H7 (cell line): ENCODE measurements around the gene CDK15. TPM values are rescaled to one million over a fixed set of nuclear protein-coding genes. Genes with fewer than 3 reads are reported as not detected.

Experiments used
- DNase-seq: peaks from one replicate; pipeline ENCODE4 v3.0.0; 2012
- H3K27me3 ChIP-seq: 2 replicates; pipeline ENCODE4 v1.6.0; 2011; ENCODE audit warnings: mild to moderate bottlenecking, low read length; ENCODE audit not compliant: control insufficient read depth, insufficient read depth
- H3K36me3 ChIP-seq: replicated peaks from 2 replicates; pipeline ENCODE4 v1.5.1; 2011; ENCODE audit warnings: low read length; ENCODE audit not compliant: control insufficient read depth, insufficient read depth
- H3K4me3 ChIP-seq: 2 replicates; pipeline ENCODE4 v1.5.1; 2011; ENCODE audit warnings: low read depth, mild to moderate bottlenecking, control low read depth, low read length, moderate library complexity; ENCODE audit not compliant: insufficient read depth
- total RNA-seq: library from RNA; depleted of rRNA; stranded (reverse); fragments of >200 nt; shearing (Covaris generic); gene quantifications from 2 replicates; pipeline ENCODE4 v1.2.3, GENCODE V29; 2014; rRNA removed

Gene CDK15
- total RNA-seq, 1 experiment from 2014 or later, result not detected

DNA sequence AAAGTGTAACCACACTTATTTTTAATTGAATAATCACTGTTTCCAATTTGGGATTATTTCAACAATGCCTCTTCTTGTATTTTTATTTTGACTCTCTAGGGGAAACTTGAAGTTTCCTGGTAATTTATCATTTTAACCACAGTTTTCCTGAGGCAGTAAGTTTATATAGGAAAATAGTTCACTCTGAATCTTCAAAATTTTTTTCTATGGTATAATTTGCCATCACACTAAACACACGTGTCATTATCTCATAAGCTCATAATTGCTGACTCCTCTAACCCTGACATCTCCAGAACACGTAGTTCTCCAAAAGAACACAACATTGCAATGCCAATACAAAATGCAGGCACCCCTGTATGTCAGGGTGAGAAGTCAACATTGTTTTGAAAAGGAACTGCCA, 125.1 kb downstream of the CDK15 start:
- Histone ChIP-seq H3K36me3 (no peaks in the 10 kb centered on the region), H3K4me3 (no peak overlapping the region), H3K27me3 (no peaks in the 10 kb centered on the region)
- DNase-seq, result no peak

DNA sequence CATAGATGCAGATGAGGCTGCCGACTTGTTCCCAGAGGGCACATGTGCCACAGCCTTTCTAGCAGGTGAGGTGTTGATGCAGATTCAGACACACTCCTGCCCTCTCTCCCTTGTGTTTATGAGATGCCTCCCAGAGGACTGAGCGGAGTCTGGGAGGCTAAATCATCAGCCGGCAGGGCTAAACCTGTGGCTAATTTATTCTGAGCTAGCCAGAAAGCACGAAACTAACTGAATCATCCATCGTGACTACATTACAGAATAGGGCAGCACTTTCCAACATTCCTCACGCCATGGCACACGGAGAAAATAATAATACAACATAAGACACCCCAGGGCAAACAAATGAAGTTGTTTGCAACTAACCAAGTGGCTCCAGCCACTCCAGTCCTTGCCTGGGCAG, 125.6 kb downstream of the CDK15 start:
- H3K36me3 ChIP-seq, result no peaks in the 10 kb centered on the region
- no peak overlapping the region for H3K4me3 ChIP-seq
- DNase-seq, result no peak
- no peaks in the 10 kb centered on the region for H3K27me3 ChIP-seq

DNA sequence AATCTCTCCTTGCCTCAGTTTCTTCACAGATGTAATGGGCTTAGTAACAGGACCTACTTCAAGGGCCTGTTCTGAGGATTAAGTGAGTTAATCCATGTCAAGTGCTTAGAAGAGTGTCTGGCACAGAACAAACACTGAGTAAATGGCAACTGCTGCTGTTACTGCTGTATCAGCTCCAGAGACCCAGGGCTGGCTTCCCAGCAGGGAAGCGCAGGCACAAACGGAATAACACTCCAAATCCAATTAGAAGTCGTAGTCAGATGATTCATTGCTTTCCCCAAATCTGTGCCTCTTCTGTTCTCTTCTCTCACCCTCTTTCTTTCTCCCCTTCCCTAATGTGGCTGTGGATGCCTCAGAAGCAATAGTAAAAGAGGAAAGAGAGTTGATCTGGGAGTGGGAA, 126.2 kb downstream of the CDK15 start:
- DNase-seq, result no peak
- Histone ChIP-seq H3K4me3 (no peak overlapping the region), H3K27me3 (no peaks in the 10 kb centered on the region), H3K36me3 (no peaks in the 10 kb centered on the region)

DNA sequence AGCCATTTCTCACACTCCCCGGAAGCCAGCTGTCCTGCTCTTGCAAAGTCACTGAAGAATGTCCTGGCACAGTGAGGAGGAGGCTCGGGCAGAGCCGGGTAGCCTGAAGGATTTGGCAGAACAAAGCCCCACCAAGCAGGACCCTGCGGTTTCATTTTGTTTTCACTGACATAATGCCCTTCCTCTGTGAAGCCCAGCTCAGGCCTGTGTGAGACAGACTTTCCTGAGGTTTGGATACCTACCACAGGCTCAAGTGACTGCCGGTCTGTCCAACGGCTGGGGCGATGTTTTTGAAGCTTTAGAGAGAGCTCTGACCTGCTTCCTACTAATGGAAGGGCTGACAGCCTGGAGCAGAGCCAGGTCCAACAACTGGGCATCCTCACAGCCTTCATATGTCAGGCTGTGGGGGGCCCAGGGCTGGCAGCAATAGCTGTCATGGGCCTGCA, 127.5 kb downstream of the CDK15 start:
- no peak for DNase-seq
- no peaks in the 10 kb centered on the region for H3K27me3 ChIP-seq
- no peak overlapping the region for H3K4me3 ChIP-seq
- H3K36me3 ChIP-seq, result no peaks in the 10 kb centered on the region

DNA sequence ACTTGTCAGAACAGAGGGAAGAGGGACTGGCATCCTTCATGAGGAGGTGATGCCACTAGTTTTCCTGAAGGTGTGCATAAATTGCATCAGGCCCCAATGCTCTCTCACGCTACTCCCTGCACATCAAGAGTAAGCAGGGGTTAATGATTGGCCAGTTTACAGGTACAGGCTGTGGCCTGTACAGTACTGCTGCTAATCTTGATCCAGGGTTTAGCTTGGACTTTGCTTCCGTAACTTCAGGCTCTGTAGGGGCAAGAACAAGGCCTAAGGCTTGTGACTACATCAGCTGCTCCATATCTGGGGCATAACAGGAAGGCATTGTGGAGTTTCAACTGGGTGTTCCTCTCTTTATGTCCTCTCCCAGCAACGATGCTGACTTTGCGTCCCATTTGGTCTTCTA, 130.5 kb downstream of the CDK15 start:
- Histone ChIP-seq H3K4me3 (no peak overlapping the region), H3K36me3 (no peaks in the 10 kb centered on the region), H3K27me3 (no peaks in the 10 kb centered on the region)
- no peak for DNase-seq

DNA sequence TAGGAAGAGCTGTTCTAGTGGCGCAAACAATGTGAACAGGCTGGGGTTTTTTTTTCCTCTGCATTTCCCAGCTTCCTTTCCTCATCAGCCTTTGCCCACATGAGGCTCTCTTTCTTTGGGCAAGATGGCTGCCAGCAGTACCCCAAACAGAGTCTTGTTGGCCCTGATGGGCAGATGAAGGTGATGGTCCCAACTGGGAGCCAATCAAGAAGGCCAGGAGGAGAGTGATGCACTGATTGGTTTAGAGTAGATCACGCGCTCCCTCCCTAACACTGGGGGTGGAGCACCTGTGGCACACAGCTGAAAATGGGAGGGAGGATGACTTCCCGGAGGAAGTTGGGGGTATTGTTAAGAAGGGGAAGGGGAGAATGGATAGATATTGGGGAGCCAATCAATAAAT, 131.0 kb downstream of the CDK15 start:
- H3K27me3 ChIP-seq, result no peaks in the 10 kb centered on the region
- DNase-seq, result no peak
- no peaks in the 10 kb centered on the region for H3K36me3 ChIP-seq
- no peak overlapping the region for H3K4me3 ChIP-seq

DNA sequence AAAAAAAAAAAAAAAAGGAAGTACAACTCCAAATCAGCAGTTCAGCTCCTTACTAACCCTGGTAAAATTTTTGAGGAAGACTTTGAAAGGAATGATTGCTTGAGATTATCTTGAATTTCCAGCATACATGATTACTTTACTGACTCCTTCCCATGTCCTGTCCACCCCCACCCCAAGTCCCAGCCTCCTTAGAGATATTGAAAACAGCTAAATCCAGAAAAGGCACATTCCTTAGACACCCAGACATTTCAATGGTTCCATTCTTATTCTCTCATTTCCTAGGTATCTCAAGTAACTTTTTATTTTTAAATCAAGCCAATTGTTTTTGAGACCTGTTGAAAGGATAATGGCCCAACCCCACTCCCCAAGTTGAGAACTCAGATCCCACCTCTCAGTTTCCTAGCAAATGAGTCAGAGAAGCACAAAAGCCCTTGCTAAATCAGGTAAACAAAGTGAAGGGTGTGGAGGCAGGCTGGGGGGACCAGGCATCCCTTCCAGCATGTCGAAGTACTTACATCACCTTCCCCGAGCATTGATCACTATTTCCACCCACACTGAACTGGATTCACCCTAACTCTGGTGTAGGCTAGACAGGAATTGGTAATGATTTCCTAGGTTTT, 131.9 kb downstream of the CDK15 start:
- DNase-seq, result no peak
- no peaks in the 10 kb centered on the region for H3K27me3 ChIP-seq

DNA sequence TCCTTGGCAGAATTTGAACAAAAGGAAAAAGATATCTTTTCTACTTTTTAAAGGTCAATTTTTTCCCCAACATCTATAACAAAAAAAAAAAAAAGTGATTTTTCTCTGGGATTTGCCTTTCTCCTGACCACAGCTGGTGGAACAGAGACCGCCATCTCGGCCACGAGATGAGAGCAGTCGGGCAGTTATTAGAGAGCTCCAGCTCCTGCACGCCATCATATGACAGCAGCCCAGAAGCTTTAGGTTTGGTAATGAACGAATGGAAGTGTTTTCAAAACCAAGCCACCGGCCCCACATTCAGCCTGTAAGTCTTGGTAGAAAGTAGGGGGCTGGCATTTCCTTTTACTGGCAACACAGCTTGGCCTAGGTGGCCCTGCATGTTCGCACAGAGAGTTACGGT, 132.4 kb downstream of the CDK15 start:
- Histone ChIP-seq H3K36me3 (no peaks in the 10 kb centered on the region), H3K4me3 (no peak overlapping the region), H3K27me3 (no peaks in the 10 kb centered on the region)
- DNase-seq, result no peak

More for the DNA sequence above, 131.9 kb downstream of the CDK15 start:
- Histone ChIP-seq H3K4me3 (no peak overlapping the region), H3K36me3 (no peaks in the 10 kb centered on the region)

DNA sequence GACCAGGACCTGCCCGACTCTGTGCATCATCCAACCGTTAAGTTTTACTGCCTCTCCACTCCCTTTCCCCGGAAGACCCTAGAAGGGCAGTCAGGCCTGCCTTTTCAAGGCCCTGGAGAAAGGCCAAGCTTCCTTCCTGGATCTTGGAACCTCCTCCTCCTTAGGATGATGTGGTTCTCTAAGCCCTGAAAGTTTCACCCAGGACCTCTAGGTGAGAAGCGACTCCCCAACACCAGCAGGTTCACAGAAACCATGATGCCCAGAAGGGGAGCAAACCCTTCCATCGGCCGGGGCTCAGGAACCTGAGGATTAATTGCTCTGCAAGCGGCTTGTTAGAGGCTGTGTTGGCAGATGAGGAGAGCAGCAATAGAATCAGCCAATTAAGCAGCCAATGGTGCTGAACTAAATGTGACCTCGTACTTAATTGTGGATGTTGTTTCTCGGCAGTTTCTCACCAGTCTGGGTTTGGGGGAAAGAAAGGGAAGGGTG, 133.2 kb downstream of the CDK15 start:
- no peaks in the 10 kb centered on the region for H3K36me3 ChIP-seq
- no peak for DNase-seq
- no peaks in the 10 kb centered on the region for H3K27me3 ChIP-seq
- H3K4me3 ChIP-seq, result no peak overlapping the region

DNA sequence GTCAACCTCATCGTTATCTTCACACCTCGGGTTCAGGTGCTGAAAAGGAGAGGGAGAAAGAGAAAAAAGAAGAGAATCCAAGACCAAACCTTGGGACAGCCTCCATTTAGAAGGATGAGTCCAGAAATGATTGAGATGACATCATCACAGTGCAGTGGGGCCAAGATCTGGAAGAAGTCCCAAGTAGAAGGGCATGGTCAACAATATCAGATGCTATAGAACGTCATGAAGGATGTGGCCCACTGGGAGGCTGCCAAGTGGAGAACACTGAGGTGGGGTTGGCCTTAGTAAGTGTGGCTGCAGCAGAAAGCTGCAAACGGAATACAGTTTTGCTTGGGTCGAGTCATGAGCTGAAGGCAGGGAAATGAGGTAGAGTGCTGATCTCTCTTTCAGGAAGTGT, 136.2 kb downstream of the CDK15 start:
- Histone ChIP-seq H3K36me3 (no peaks in the 10 kb centered on the region), H3K4me3 (no peak overlapping the region), H3K27me3 (no peaks in the 10 kb centered on the region)
- DNase-seq, result no peak

Other genes starting within 250 kb of the CDK15 start
- 29.0 and 32.5 TPM in 2 replicates for gene TMEM237, start 163.0 kb upstream of the CDK15 start, total RNA-seq
- not detected in 2 replicates for gene MPP4, start 107.9 kb upstream of the CDK15 start, total RNA-seq
- gene ALS2, start 25.6 kb upstream of the CDK15 start, total RNA-seq, result 23.6 and 23.9 TPM in 2 replicates
- gene FZD7, start 227.3 kb downstream of the CDK15 start, total RNA-seq, result 103 and 114 TPM in 2 replicates